Hematopoietic multipotent progenitor cell treated with erythropoietin and hydrocortisone succinate and interleukin-3 and kit ligand, for 6 days (in vitro differentiated cells): Measurements from ENCODE around the gene SMURF2.
"Not testable (repeated sequence)": the region's sequence is repeated elsewhere in the genome, so short reads cannot be mapped to it uniquely, and the experiment has no call there.

Experiments used
- DNase-seq: peaks from one replicate; pipeline ENCODE4 v3.0.0-alpha.2; 2015

SMURF2 gene

GRCh38 chr17:64661976-64662773 lies at the start of gene SMURF2:
SMURF2 (minus strand) TSS chr17:64662307; CDS start chr17:64661880, 427 bp downstream.
- peak; percentile 79 for DNase-seq

- no peak for DNase-seq
Observed at GRCh38 chr17:64709481-64709880, 47.4 kb upstream of the SMURF2 start.

GRCh38 chr17:64707050-64707591 lies 45.0 kb upstream of the SMURF2 start:
- peak; percentile 23 for DNase-seq

- DNase-seq, result no peak
Observed at GRCh38 chr17:64706224-64707049, 44.3 kb upstream of the SMURF2 start.

GRCh38 chr17:64702815-64703214 lies 40.7 kb upstream of the SMURF2 start:
- DNase-seq, result no peak

GRCh38 chr17:64698725-64699124 lies 36.6 kb upstream of the SMURF2 start:
- DNase-seq, result no peak

- no peak for DNase-seq
Observed at GRCh38 chr17:64694207-64694606, 32.1 kb upstream of the SMURF2 start.

GRCh38 chr17:64692187-64692586 lies 30.1 kb upstream of the SMURF2 start:
- DNase-seq, result no peak

GRCh38 chr17:64689106-64689505 lies 27.0 kb upstream of the SMURF2 start:
- DNase-seq, result no peak

GRCh38 chr17:64688481-64688880 lies 26.4 kb upstream of the SMURF2 start:
- DNase-seq, result no peak

GRCh38 chr17:64687961-64688360 lies 25.9 kb upstream of the SMURF2 start:
- DNase-seq, result no peak

- DNase-seq, result no peak
Observed at GRCh38 chr17:64687376-64687775, 25.3 kb upstream of the SMURF2 start.

- DNase-seq, result no peak
Observed at GRCh38 chr17:64686705-64687104, 24.6 kb upstream of the SMURF2 start.

GRCh38 chr17:64685705-64686104 lies 23.6 kb upstream of the SMURF2 start:
- no peak for DNase-seq

- DNase-seq, result no peak
Observed at GRCh38 chr17:64683796-64684195, 21.7 kb upstream of the SMURF2 start.

GRCh38 chr17:64682261-64683181 lies 20.4 kb upstream of the SMURF2 start:
- DNase-seq, result no peak

GRCh38 chr17:64679710-64680216 lies 17.7 kb upstream of the SMURF2 start:
- no peak for DNase-seq

- DNase-seq, result no peak
Observed at GRCh38 chr17:64676763-64677162, 14.7 kb upstream of the SMURF2 start.

GRCh38 chr17:64670843-64671590 lies 8.9 kb upstream of the SMURF2 start:
- DNase-seq, result not testable (repeated sequence)

GRCh38 chr17:64667807-64668721 lies 6.0 kb upstream of the SMURF2 start:
- not testable (repeated sequence) for DNase-seq
